Activated naive CD4-positive, alpha-beta T cell treated with anti-CD3 and anti-CD28 coated beads, Interleukin-2, amount 10 ng/mL, durations not matched to agents 7 days and 5 days (primary cell): Measurements from ENCODE around the gene LPCAT3.

Experiments
- CTCF ChIA-PET: fragments of 350-600 bp; sonication (Branson Sonifier 250); formaldehyde crosslinking; loops from one replicate; lab custom pipeline; 2021; ENCODE audit warnings: antibody characterized with exemption; lab: Charles Lee
- DNase-seq: peaks from one replicate; pipeline ENCODE4 v3.0.0-alpha.2; 2020
- H3K27ac Mint-ChIP-seq: one replicate; pipeline ENCODE4 v1.8.0; 2021; ENCODE audit warnings: mild to moderate bottlenecking, moderate library complexity, mixed read lengths
- H3K27me3 Mint-ChIP-seq: one replicate; pipeline ENCODE4 v1.8.0; 2021; ENCODE audit warnings: mild to moderate bottlenecking, mixed read lengths
- H3K36me3 Mint-ChIP-seq: one replicate; pipeline ENCODE4 v1.8.0; 2021; ENCODE audit warnings: mixed read lengths
- H3K4me1 Mint-ChIP-seq: one replicate; pipeline ENCODE4 v1.8.0; 2021; ENCODE audit warnings: mixed read lengths
- H3K4me3 Mint-ChIP-seq: one replicate; pipeline ENCODE4 v1.8.0; 2021; ENCODE audit warnings: mild to moderate bottlenecking, moderate library complexity, mixed read lengths
- H3K9me3 Mint-ChIP-seq: one replicate; pipeline ENCODE4 v1.8.0; 2021; ENCODE audit warnings: mixed read lengths

The LPCAT3 gene

GRCh38 chr12:6961695-6962284 lies 56.5 kb downstream of the LPCAT3 start:
- Mint-ChIP-seq H3K36me3 (peaks cover 58% of the 10 kb centered on the region), H3K4me1 (peaks cover 86% of the 10 kb centered on the region), H3K27me3 (no peaks in the 10 kb centered on the region), H3K27ac (peak overlapping the region; percentile 99), H3K9me3 (no peaks in the 10 kb centered on the region), H3K4me3 (peak overlapping the region; percentile 93)
- CTCF ChIA-PET = interaction anchor here (1.0 to 12.3 kb wide), 7 partner anchors 16 to 151 kb away, joined by 3 to 491 read pairs (median 5); partner anchors contain the start of genes C12orf57, C1RL, PTPN6 and RNU7-1
- DNase-seq = peak; percentile 62

- Mint-ChIP-seq H3K4me1 (peaks cover 88% of the 10 kb centered on the region), H3K27ac (peak overlapping the region; percentile 99), H3K27me3 (no peaks in the 10 kb centered on the region), H3K36me3 (peaks cover 60% of the 10 kb centered on the region), H3K4me3 (peak overlapping the region; percentile 93), H3K9me3 (no peaks in the 10 kb centered on the region)
- DNase-seq = peak; percentile 86
- CTCF ChIA-PET = interaction anchor here (0.7 to 12.3 kb wide), 10 partner anchors 16 to 151 kb away, joined by 3 to 491 read pairs (median 4); partner anchors contain the start of genes C12orf57, C1RL, PTPN6 and RNU7-1
Observed at GRCh38 chr12:6961278-6961694, 57.0 kb downstream of the LPCAT3 start.

- Mint-ChIP-seq H3K9me3 (no peaks in the 10 kb centered on the region), H3K27ac (peak overlapping the region; percentile 99), H3K36me3 (peaks cover 63% of the 10 kb centered on the region), H3K4me1 (peaks cover 90% of the 10 kb centered on the region), H3K4me3 (peak overlapping the region; percentile 93), H3K27me3 (no peaks in the 10 kb centered on the region)
- DNase-seq = peak; percentile 57
- CTCF ChIA-PET = interaction anchor here (0.7 to 12.3 kb wide), 10 partner anchors 15 to 152 kb away, joined by 3 to 491 read pairs (median 4); partner anchors contain the start of genes C12orf57, C1RL, PTPN6 and RNU7-1
Observed at GRCh38 chr12:6960593-6961277, 57.5 kb downstream of the LPCAT3 start.

- Mint-ChIP-seq H3K27me3 (no peaks in the 10 kb centered on the region), H3K27ac (peak overlapping the region; percentile 99), H3K4me3 (peak overlapping the region; percentile 93), H3K36me3 (peaks cover 63% of the 10 kb centered on the region), H3K4me1 (peaks cover 90% of the 10 kb centered on the region), H3K9me3 (no peaks in the 10 kb centered on the region)
- peak; percentile 21 for DNase-seq
- CTCF ChIA-PET = interaction anchor here (1.0 to 12.3 kb wide), 5 partner anchors 15 to 149 kb away, joined by 3 to 491 read pairs (median 4); partner anchors contain the start of genes C12orf57, C1RL, PTPN6 and RNU7-1
Observed at GRCh38 chr12:6959805-6960592, 58.3 kb downstream of the LPCAT3 start.

- peak overlapping the region; percentile 99 for H3K27ac Mint-ChIP-seq
- peak; percentile 80 for DNase-seq
Observed at GRCh38 chr12:6959058-6959804, 59.0 kb downstream of the LPCAT3 start.

GRCh38 chr12:6958609-6959057 lies 59.6 kb downstream of the LPCAT3 start:
- DNase-seq = no peak
- Mint-ChIP-seq H3K27me3 (peaks cover 2% of the 10 kb centered on the region), H3K27ac (peak overlapping the region; percentile 99), H3K36me3 (peaks cover 76% of the 10 kb centered on the region), H3K9me3 (no peaks in the 10 kb centered on the region), H3K4me1 (peaks cover 90% of the 10 kb centered on the region), H3K4me3 (peak overlapping the region; percentile 93)
- CTCF ChIA-PET = interaction anchor here (1.0 to 12.3 kb wide), 4 partner anchors 13 to 154 kb away, joined by 3 to 491 read pairs (median 21); partner anchors contain the start of genes C12orf57, LPCAT3, PTPN6 and RNU7-1

More at GRCh38 chr12:6959058-6959804, 59.0 kb downstream of the LPCAT3 start:
- H3K4me1 Mint-ChIP-seq = peaks cover 90% of the 10 kb centered on the region
- H3K4me3 Mint-ChIP-seq = peak overlapping the region; percentile 93
- peaks cover 70% of the 10 kb centered on the region for H3K36me3 Mint-ChIP-seq
- no peaks in the 10 kb centered on the region for H3K27me3 Mint-ChIP-seq
- no peaks in the 10 kb centered on the region for H3K9me3 Mint-ChIP-seq
- CTCF ChIA-PET = interaction anchor here (0.7 to 12.3 kb wide), 4 partner anchors 14 to 59 kb away, joined by 3 to 491 read pairs (median 21); partner anchors contain the start of genes C12orf57, LPCAT3, PTPN6 and RNU7-1

GRCh38 chr12:6957741-6958608 lies 60.3 kb downstream of the LPCAT3 start:
- Mint-ChIP-seq H3K27me3 (peaks cover 3% of the 10 kb centered on the region), H3K4me3 (peak overlapping the region; percentile 93), H3K4me1 (peaks cover 89% of the 10 kb centered on the region), H3K36me3 (peaks cover 83% of the 10 kb centered on the region), H3K27ac (peak overlapping the region; percentile 99), H3K9me3 (no peaks in the 10 kb centered on the region)
- peak; percentile 29 for DNase-seq
- CTCF ChIA-PET = interaction anchor here (0.7 to 12.3 kb wide), 5 partner anchors 13 to 155 kb away, joined by 3 to 491 read pairs (median 3); partner anchors contain the start of genes C12orf57, LPCAT3, PTPN6 and RNU7-1

- CTCF ChIA-PET = interaction anchor here (0.7 to 12.3 kb wide), 4 partner anchors 9 to 85 kb away, joined by 3 to 491 read pairs (median 4); partner anchors contain the start of genes C12orf57, PTPN6 and RNU7-1
- Mint-ChIP-seq H3K27ac (peak overlapping the region; percentile 99), H3K27me3 (peaks cover 3% of the 10 kb centered on the region), H3K4me3 (peak overlapping the region; percentile 93), H3K9me3 (no peaks in the 10 kb centered on the region), H3K36me3 (peaks cover 90% of the 10 kb centered on the region), H3K4me1 (peaks cover 85% of the 10 kb centered on the region)
- peak; percentile 29 for DNase-seq
Observed at GRCh38 chr12:6957151-6957701, 61.0 kb downstream of the LPCAT3 start.

- CTCF ChIA-PET = interaction anchor here (1.1 to 12.3 kb wide), 4 partner anchors 8 to 84 kb away, joined by 4 to 491 read pairs (median 9); partner anchors contain the start of genes C12orf57, PTPN6 and RNU7-1
- peak overlapping the region; percentile 42 for H3K4me3 Mint-ChIP-seq
- H3K36me3 Mint-ChIP-seq = peaks cover 85% of the 10 kb centered on the region
- no peaks in the 10 kb centered on the region for H3K9me3 Mint-ChIP-seq
- DNase-seq = peak; percentile 19
- peaks cover 74% of the 10 kb centered on the region for H3K4me1 Mint-ChIP-seq
- peaks cover 3% of the 10 kb centered on the region for H3K27me3 Mint-ChIP-seq
- H3K27ac Mint-ChIP-seq = peak overlapping the region; percentile 99
Observed at GRCh38 chr12:6956021-6956727, 62.1 kb downstream of the LPCAT3 start.

- Mint-ChIP-seq H3K27me3 (peaks cover 3% of the 10 kb centered on the region), H3K36me3 (peaks cover 78% of the 10 kb centered on the region), H3K4me1 (peaks cover 73% of the 10 kb centered on the region), H3K27ac (peak overlapping the region; percentile 99), H3K9me3 (no peaks in the 10 kb centered on the region), H3K4me3 (peak overlapping the region; percentile 42)
- peak; percentile 20 for DNase-seq
- CTCF ChIA-PET = interaction anchor here (1.5 to 12.3 kb wide), 3 partner anchors 9 to 11 kb away, joined by 5 to 491 read pairs (median 13); partner anchors contain the start of genes C12orf57, PTPN6 and RNU7-1
Observed at GRCh38 chr12:6955108-6956020, 62.9 kb downstream of the LPCAT3 start.
